KOPT-K1 (cell line): ENCODE measurements around the gene KCNMB2.

Experiments used
- H3K27ac ChIP-seq: fragments of 200-600 bp; sonication (generic); 2 replicates; pipeline ENCODE4 v1.5.1; 2016; ENCODE audit warnings: antibody characterized with exemption, mild to moderate bottlenecking, low read depth, low read length; ENCODE audit not compliant: poor library complexity, severe bottlenecking
- H3K36me3 ChIP-seq: fragments of 200-600 bp; sonication (generic); 2 replicates; pipeline ENCODE4 v1.5.1; 2017; ENCODE audit warnings: antibody characterized with exemption, mild to moderate bottlenecking, low read length, moderate library complexity; ENCODE audit not compliant: insufficient read depth
- H3K9me3 ChIP-seq: fragments of 200-600 bp; sonication (generic); 2 replicates; pipeline ENCODE4 v1.5.1; 2017; ENCODE audit warnings: antibody characterized with exemption, low read length, mild to moderate bottlenecking; ENCODE audit not compliant: insufficient read depth, poor library complexity, severe bottlenecking

KCNMB2 gene

DNA sequence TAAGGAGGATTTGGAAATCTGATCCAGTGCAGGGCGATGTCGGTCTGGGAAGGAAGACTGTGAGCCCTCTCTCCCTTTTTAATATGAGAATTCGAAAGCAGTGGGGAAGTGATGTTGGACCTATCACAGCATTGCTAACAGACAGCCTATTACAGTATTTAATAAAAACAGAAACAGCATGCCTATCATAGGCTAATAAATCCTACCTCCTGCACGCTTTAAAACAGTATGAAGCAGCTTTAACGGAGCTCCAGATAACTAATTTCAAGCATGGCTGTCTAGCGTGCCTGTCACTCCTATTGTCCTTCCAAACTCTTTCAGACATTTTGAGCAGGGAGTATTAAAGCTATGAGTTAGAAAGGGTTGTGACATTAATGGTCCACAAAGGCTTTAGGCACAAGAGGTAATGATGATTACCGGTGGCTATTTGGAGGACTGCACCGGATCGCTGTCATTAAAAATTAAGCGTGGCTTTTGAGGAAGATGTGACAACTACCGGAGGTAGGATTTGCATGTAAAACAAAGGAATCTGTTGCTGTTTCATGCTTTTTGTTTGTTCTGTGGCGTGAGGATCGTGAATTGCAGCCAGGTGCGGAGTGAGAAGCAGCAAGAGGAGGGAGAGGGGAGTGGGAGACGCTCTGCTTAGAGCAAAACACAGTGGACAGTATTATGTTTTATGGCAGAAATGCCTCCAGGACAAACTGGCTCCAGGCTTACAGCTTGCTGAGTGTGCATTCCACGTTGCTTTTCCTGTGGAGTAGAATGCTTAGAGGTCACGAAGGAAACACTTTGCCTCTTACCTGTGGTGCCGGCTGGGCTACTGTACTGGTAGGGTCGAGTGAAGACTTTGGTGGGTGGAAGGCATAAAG, at the start of gene KCNMB2:
KCNMB2 (plus strand) TSS at position 226 of the 869 bp plus-strand sequence.
- no peak within 1 kb of the TSS for H3K27ac ChIP-seq
- H3K36me3 ChIP-seq = no peaks in the 10 kb centered on the region
- H3K9me3 ChIP-seq = no peaks in the 10 kb centered on the region

DNA sequence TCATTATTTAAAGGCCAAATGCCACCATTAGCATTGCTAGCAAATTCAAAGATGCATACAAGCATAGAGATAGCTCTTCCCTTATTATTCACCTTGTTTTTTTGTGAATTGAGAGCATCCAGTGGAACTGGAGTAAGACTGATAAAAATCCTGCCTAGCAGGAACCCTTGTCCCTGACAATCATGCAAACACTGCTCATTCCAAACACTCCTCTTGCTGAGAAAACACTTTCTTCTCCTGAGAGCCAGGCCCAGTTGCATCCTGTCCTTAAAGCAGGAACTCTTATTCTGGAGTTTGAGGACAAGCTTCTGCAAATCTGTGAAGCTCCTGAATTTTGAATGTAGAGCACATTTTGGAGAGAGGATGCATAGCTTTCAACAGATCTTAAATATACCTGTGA, 49.3 kb upstream of the KCNMB2 start:
- no peaks in the 10 kb centered on the region for H3K36me3 ChIP-seq
- no peak overlapping the region for H3K27ac ChIP-seq
- no peaks in the 10 kb centered on the region for H3K9me3 ChIP-seq

DNA sequence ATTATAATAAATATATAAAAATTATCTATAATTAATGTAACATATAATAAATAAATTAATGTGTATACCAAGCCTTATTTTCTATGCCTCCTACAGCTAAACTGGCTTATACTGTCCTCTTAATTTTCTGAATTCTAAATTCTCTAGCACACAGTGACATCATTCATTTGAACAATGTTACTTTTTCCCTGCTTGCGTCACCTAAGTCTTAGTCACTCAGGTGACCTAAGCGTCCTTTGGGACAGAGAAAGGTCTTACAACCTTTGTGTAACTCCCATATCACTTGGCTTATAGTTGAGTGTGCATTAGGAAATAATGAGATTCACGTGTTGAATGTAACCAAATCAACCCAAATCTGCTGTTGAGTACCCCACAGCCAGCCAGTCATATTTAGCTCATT, 48.5 kb upstream of the KCNMB2 start:
- Histone ChIP-seq H3K9me3 (no peaks in the 10 kb centered on the region), H3K36me3 (no peaks in the 10 kb centered on the region), H3K27ac (no peak overlapping the region)

DNA sequence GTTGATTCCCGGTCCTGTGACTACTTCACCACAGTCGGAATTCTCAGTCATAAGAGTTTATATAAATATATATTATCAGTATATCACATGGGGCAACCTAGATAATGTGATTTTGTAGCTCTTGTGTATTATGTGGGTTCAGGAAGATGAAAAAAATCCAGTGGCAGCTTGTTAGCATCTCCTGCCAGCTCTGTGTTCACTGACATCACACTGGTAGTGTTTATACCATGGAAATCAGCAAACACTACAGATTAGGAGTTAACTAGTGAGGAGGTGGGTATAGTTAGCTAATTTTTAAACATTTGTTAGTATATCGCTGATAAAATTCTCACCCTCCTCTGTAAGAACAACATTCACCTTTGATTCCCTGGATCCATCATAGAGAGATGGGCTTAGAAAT, 44.5 kb upstream of the KCNMB2 start:
- H3K9me3 ChIP-seq = peaks cover 3% of the 10 kb centered on the region
- no peaks in the 10 kb centered on the region for H3K36me3 ChIP-seq
- H3K27ac ChIP-seq = no peak overlapping the region

DNA sequence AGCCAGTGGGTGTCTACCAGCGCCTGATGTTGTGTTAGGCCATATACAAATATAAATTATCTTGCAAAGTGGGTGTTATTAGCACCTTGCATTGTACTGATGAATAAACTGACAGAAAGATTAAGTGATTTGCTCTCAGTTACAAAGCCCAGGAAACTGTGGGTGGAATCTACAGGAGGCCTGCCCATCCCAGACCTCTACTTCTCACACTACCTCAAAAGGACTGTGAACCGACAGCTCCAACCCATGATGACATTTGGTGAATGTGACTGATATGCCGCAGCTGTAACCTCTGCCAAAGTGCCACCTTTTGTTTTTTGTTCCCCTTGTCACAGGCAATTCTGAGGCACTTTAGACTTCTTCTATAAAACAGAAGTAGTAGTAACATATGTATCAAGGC, 43.7 kb upstream of the KCNMB2 start:
- peaks cover 5% of the 10 kb centered on the region for H3K9me3 ChIP-seq
- H3K27ac ChIP-seq = no peak overlapping the region
- no peaks in the 10 kb centered on the region for H3K36me3 ChIP-seq

DNA sequence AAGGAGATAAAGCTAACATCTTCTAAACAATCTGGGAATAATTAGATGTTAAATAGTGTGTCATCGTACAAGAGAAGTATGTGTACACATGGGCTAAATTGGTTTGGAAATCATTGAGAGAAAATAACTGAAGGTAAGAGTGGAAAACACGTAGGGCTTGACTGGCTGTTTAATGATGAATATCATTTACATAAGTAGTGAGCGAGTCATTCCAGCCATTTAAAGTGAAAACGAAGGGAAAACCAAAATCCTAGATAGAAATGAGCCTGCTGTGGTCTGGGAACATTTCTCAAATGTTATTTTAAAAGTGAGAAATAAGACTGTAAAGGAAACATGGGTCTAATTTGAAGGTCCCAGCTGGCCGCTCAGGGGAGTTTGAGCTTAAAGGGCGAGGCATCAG, 41.9 kb upstream of the KCNMB2 start:
- no peak overlapping the region for H3K27ac ChIP-seq

DNA sequence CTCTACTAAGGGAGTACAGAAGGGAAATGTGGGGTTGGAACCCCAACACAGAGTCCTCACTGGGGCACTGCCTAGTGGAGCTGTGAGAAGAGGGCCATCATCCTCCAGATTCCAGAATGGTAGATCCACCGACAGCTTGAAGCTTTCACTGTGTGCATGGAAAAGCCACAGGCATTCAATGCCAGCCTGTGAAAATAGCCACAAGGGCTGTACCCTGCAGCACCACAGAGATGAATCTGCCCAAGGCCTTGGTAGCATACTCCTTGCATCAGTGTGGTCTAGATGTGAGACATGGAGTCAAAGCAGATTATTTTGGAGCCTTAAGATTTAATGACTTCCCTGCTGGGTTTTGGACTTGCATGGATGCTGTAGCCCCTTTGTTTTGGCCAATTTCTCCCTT, 39.3 kb upstream of the KCNMB2 start:
- Histone ChIP-seq H3K27ac (no peak overlapping the region), H3K36me3 (no peaks in the 10 kb centered on the region), H3K9me3 (peaks cover 5% of the 10 kb centered on the region)

More for the DNA sequence above, 41.9 kb upstream of the KCNMB2 start:
- Histone ChIP-seq H3K9me3 (peaks cover 5% of the 10 kb centered on the region), H3K36me3 (no peaks in the 10 kb centered on the region)

DNA sequence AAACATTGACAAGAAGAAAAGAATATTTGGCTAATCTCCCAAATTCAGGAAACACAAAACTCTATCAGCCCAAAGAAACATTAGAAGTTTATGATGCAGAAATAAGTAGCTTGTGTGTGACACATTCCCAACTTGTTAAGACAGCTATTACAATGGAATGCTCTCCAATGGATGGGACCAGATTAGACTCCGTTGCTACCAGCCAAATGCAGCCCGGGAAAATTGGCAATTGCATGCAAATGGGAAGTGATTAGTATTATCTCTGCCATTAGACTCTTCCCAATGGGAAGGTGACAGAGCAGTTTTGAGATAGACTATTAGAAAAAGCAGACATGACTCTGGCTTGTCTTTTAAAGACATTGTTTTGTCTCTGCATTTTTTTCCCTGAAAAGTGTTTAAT, 37.4 kb upstream of the KCNMB2 start:
- H3K27ac ChIP-seq = no peak overlapping the region
- H3K9me3 ChIP-seq = peaks cover 5% of the 10 kb centered on the region
- H3K36me3 ChIP-seq = no peaks in the 10 kb centered on the region

DNA sequence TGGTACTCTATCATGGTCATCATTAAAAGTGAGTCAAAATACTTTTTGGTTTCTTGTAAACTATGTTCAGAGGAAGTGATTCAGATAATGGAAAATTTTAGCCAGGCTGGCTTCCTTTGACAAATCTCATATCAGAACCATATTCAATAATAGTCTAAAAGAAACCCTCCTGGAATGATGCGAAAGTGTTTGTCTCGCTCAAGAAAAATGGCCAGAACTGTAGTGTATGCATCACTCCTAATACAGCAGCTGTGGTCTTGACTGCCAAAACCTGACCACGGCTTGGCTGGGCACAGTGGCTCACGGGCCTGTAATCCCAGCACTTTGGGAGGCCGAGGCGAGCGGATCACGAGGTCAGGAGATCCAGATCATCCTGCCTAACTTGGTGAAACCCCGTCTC, 35.6 kb upstream of the KCNMB2 start:
- no peaks in the 10 kb centered on the region for H3K36me3 ChIP-seq
- H3K27ac ChIP-seq = no peak overlapping the region
- peaks cover 5% of the 10 kb centered on the region for H3K9me3 ChIP-seq

DNA sequence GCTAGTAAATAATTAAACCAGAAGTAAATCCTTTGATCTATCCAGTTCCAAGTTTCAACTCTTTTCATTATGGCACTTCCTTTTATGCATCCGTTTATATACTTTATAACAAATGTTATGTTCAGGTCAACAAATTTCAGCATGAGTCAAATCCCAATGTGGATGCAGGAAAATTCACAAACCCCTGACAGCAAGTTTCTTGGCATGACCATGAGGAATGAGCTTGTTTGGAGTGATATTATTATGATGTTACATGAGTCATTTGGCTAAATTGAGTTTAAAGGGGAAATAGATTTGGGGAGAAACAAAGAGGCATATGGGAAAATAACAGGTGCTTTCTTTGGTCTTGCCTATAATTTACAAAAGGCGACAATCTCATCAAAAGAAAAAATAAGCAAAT, 32.1 kb upstream of the KCNMB2 start:
- Histone ChIP-seq H3K9me3 (no peaks in the 10 kb centered on the region), H3K36me3 (no peaks in the 10 kb centered on the region), H3K27ac (no peak overlapping the region)

DNA sequence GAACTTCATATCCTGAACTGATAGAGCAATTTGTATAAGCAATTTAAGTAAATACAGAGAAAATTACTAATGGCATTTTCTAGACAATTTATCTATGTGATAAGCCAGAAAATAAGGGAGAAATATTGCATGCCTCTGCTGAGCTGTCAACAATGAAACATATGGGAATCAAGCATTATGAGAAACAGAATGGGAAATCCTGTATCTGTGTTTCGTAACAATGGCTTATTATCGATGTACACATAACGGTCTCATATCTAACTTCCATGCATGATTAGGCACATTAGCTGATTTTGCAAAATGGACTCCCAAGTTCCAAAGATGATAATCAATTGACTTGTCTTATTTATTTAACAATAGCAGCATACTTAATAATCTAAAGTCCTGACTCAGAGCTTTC, 30.4 kb upstream of the KCNMB2 start:
- H3K27ac ChIP-seq = no peak overlapping the region
- no peaks in the 10 kb centered on the region for H3K9me3 ChIP-seq
- no peaks in the 10 kb centered on the region for H3K36me3 ChIP-seq

DNA sequence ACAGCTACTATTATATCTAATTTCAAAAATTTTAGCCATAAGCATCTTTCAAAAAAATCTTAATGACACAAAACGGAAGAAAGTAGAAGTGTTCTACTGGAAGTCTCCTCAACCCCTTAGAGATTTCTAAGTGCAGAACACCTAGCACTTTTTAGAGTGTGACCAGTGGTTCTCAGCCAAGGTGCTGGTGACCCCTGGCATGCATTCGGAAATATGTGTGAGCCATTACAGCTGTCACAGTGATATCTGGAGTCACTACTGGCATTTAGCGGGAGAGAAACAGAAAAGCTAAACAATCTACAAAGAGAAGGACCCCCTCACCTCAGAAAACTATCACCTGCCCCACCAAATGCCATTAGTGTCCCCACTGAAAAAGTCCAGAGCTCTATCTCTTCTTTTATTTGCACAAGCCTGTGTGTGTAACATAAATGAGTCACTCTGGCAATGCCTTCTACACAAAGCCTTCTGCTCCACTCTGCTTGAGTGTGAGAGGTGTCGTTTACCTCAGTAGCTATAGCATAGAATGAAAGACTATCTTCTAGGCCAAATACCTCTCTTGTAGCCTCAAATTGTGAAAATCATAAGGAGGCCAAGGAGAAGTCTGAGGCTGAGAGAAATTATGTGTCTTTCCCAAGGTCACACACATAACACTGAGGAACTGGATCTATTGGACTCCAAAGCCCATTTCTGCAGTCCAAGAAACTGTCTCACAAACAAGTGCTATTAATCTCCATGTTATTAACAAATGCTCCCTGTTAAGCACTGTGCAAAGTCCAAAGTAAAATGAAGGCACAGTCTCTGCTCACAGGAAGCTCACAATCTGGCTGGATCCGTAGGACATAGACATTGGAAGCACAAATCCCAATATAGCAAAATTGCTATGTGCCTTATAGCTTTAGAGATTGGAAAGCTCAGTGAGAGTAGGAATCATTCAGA, 28.5 kb upstream of the KCNMB2 start:
- Histone ChIP-seq H3K27ac (no peak overlapping the region), H3K9me3 (no peaks in the 10 kb centered on the region), H3K36me3 (no peaks in the 10 kb centered on the region)

DNA sequence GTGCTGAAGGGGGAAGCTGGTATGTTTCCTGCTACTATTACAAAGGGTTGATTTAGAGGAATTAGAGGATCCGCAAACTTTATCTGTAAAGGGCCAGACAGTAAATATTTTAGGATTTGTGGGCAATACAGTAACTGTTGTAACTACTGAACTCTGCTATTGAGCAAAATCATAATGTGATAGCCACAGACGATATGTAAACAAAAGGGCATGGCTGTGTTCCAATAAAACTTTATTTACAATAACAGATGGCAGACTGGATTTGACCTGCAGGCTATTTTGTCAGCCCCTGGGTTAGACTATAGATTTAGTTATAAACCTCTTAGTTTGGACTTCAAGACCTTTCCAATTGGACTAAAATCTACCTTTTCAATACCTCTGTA, 27.8 kb upstream of the KCNMB2 start:
- Histone ChIP-seq H3K36me3 (no peaks in the 10 kb centered on the region), H3K9me3 (no peaks in the 10 kb centered on the region), H3K27ac (no peak overlapping the region)

DNA sequence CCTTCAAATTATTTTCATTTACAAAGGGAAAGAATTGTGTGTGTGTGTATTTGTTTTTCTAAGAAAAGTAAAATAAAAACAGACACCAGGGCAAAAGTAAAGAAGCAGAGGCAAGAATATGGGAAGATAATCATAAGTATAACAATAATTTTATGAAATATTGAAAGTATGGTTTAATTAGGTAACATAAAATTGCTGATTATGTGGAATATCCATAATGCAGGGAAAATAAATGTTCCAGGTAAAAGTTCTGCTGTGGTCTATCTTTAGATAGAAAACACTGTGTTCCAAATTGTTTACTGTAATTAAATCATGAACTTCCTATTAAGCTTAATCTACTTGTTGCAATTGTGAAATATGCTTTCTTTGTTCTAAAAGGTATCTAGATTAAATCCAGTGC, 25.7 kb upstream of the KCNMB2 start:
- no peak overlapping the region for H3K27ac ChIP-seq

DNA sequence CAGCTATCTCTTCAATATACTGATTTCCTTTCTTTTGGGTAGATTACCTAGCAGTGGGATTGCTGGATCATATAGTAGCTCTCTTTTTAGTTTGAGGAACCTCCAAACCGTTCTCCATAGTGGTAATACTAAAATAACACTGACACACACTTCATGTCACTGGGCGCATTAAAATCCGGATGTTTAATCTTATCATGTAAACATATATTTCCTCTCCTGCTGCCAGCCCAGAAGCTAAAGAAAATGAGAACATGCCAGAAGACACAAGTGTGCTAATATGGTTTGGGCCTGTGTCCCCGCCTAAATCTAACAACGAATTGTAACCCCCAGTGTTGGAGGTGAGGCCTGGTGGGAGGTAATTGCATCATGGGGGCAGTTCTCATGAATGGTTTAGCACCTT, 23.6 kb upstream of the KCNMB2 start:
- Histone ChIP-seq H3K9me3 (no peaks in the 10 kb centered on the region), H3K27ac (no peak overlapping the region), H3K36me3 (no peaks in the 10 kb centered on the region)

More for the DNA sequence above, 25.7 kb upstream of the KCNMB2 start:
- no peaks in the 10 kb centered on the region for H3K36me3 ChIP-seq
- no peaks in the 10 kb centered on the region for H3K9me3 ChIP-seq
